OCI-LY7 (cell line): Measurements from ENCODE around the gene KRT76. TPM values are rescaled to one million over a fixed set of nuclear protein-coding genes. Genes with fewer than 3 reads are reported as not detected.

Source experiments
- BruUV-seq: library from RNA; stranded (reverse); fragments of 400-500 nt; replicated peaks from 2 replicates; lab custom pipeline; 2021; lab: Mats Ljungman, UMichigan
- CTCF ChIA-PET: fragments of 300-600 bp; sonication (Branson Sonifier 250); formaldehyde crosslinking; loops from one replicate; lab custom pipeline; 2022; ENCODE audit warnings: antibody characterized with exemption; ENCODE audit not compliant: unreplicated experiment; lab: Charles Lee
- POLR2A ChIA-PET: fragments of 300-600 bp; sonication (Branson Sonifier 250); formaldehyde crosslinking; loops from one replicate; lab custom pipeline; 2022; ENCODE audit warnings: antibody characterized with exemption; lab: Charles Lee
- DNase-seq: peaks from one replicate; pipeline ENCODE4 v3.0.0-alpha.2; 2015; ENCODE audit warnings: low spot score
- H2AFZ ChIP-seq: fragments of 200-600 bp; sonication (generic), shearing (Covaris generic); 2 replicates; pipeline ENCODE4 v1.6.1; 2014; ENCODE audit warnings: mild to moderate bottlenecking, antibody characterized with exemption, low read length, moderate library complexity
- H3K27ac ChIP-seq: fragments of 200-600 bp; sonication (generic); 2 replicates; pipeline ENCODE4 v1.5.1; 2014; ENCODE audit warnings: mixed run types, low read depth, mild to moderate bottlenecking, moderate library complexity, low read length, inconsistent platforms; ENCODE audit not compliant: poor library complexity, severe bottlenecking
- H3K36me3 ChIP-seq: fragments of 200-600 bp; sonication (generic); 2 replicates; pipeline ENCODE4 v1.6.1; 2014; ENCODE audit warnings: mild to moderate bottlenecking, antibody characterized with exemption, low read length, moderate library complexity, mixed read lengths; ENCODE audit not compliant: insufficient read depth
- H3K4me1 ChIP-seq: fragments of 200-600 bp; sonication (generic); 2 replicates; pipeline ENCODE4 v1.5.1; 2014; ENCODE audit warnings: mild to moderate bottlenecking, low read length; ENCODE audit not compliant: insufficient read depth, poor library complexity, severe bottlenecking
- H3K4me2 ChIP-seq: fragments of 200-600 bp; sonication (generic); 2 replicates; pipeline ENCODE4 v1.6.1; 2014; ENCODE audit warnings: mild to moderate bottlenecking, low read length
- H3K4me3 ChIP-seq: fragments of 200-600 bp; sonication (generic); 2 replicates; pipeline ENCODE4 v1.5.1; 2014; ENCODE audit warnings: mild to moderate bottlenecking, low read depth, low read length; ENCODE audit not compliant: poor library complexity, severe bottlenecking
- H3K79me2 ChIP-seq: fragments of 200-600 bp; sonication (generic); 2 replicates; pipeline ENCODE4 v1.6.1; 2016; ENCODE audit warnings: low read depth, mild to moderate bottlenecking, low read length, moderate library complexity, mixed read lengths; ENCODE audit not compliant: insufficient read depth
- H3K9me2 ChIP-seq: fragments of 200-600 bp; sonication (generic); 2 replicates; pipeline ENCODE4 v1.6.1; 2016; ENCODE audit warnings: mild to moderate bottlenecking, low read length, mixed read lengths; ENCODE audit not compliant: insufficient read depth
- H3K9me3 ChIP-seq: fragments of 200-600 bp; sonication (generic); 2 replicates; pipeline ENCODE4 v1.6.1; 2014; ENCODE audit warnings: mild to moderate bottlenecking, mixed run types, low read length, mixed read lengths
- H4K20me1 ChIP-seq: fragments of 200-600 bp; sonication (generic); 2 replicates; pipeline ENCODE4 v1.6.1; 2014; ENCODE audit warnings: mild to moderate bottlenecking, antibody characterized with exemption, low read length, moderate library complexity, mixed read lengths; ENCODE audit not compliant: insufficient read depth
- EZH2phosphoT487 ChIP-seq: fragments of 200-600 bp; sonication (generic); IDR thresholded peaks from 2 replicates; pipeline ENCODE4 v1.6.1; 2018; ENCODE audit warnings: low read depth, borderline replicate concordance, mild to moderate bottlenecking, mixed run types, antibody characterized with exemption, low read length, moderate library complexity, mixed read lengths
- intact Hi-C: fragments of 100-400 bp; cut with micrococcal nuclease; formaldehyde crosslinking; loops from one replicate; pipeline ENCODE4 v1.10.0; 2022; ENCODE audit not compliant: unreplicated experiment
- total RNA-seq, 2 experiments: library from RNA; depleted of rRNA in 1 of 2; stranded (reverse); fragments of >200 nt in 1 of 2; shearing (Covaris generic) in 1 of 2; gene quantifications; 2 replicates each; pipeline ENCODE4 v1.2.3, GENCODE V29; 2014 to 2022
- TF ChIP-seq, protein P1 (sequence below): fragments of 200-600 bp; sonication (generic); conservative IDR thresholded peaks from 2 replicates; pipeline ENCODE4 v1.5.1; 2014; ENCODE audit warnings: mild to moderate bottlenecking, antibody characterized with exemption, low read length, moderate library complexity, mixed read lengths

The KRT76 gene
- total RNA-seq, 2 experiments from 2014 or later, result not detected

DNA sequence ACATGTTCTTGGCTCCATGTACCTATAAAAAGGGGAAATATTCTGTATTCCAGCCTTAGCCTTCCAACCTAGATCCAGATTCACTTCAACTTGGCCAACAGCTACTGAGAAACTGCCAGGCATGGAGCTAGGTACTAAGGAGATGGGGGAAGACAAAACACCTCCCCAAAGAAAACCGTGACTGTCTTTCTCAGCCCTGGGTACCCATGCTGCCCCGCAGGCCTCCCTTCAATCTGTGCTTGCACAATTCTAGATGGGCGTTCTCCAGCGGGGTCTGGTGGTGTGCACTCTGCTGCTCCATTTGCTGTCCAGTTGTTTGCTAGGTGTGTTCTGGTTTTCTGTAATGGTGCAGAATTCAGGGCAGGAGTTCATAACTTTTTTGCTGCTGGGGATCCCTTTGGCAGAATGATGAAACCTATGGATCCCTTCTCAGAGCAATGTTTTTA is 37.6 kb upstream of the KRT76 start:
- H2AFZ ChIP-seq, result no peak overlapping the region
- no peaks in the 10 kb centered on the region for H3K9me3 ChIP-seq
- TF ChIP-seq EZH2phosphoT487, result no peak
- TF ChIP-seq, protein P1, sequence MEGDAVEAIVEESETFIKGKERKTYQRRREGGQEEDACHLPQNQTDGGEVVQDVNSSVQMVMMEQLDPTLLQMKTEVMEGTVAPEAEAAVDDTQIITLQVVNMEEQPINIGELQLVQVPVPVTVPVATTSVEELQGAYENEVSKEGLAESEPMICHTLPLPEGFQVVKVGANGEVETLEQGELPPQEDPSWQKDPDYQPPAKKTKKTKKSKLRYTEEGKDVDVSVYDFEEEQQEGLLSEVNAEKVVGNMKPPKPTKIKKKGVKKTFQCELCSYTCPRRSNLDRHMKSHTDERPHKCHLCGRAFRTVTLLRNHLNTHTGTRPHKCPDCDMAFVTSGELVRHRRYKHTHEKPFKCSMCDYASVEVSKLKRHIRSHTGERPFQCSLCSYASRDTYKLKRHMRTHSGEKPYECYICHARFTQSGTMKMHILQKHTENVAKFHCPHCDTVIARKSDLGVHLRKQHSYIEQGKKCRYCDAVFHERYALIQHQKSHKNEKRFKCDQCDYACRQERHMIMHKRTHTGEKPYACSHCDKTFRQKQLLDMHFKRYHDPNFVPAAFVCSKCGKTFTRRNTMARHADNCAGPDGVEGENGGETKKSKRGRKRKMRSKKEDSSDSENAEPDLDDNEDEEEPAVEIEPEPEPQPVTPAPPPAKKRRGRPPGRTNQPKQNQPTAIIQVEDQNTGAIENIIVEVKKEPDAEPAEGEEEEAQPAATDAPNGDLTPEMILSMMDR, result no peak
- H3K4me1 ChIP-seq, result no peaks in the 10 kb centered on the region
- ChIA-PET CTCF (no interaction called here), POLR2A (no interaction called here)
- no peaks in the 10 kb centered on the region for H3K36me3 ChIP-seq
- no peaks in the 10 kb centered on the region for H3K9me2 ChIP-seq
- H3K4me2 ChIP-seq, result no peak overlapping the region
- H3K4me3 ChIP-seq, result no peak overlapping the region
- intact Hi-C loops, result no loop called here
- DNase-seq, result no peak
- BruUV-seq, result no TSS peak
- H4K20me1 ChIP-seq, result no peaks in the 10 kb centered on the region
- no peak overlapping the region for H3K27ac ChIP-seq
- no peaks in the 10 kb centered on the region for H3K79me2 ChIP-seq

DNA sequence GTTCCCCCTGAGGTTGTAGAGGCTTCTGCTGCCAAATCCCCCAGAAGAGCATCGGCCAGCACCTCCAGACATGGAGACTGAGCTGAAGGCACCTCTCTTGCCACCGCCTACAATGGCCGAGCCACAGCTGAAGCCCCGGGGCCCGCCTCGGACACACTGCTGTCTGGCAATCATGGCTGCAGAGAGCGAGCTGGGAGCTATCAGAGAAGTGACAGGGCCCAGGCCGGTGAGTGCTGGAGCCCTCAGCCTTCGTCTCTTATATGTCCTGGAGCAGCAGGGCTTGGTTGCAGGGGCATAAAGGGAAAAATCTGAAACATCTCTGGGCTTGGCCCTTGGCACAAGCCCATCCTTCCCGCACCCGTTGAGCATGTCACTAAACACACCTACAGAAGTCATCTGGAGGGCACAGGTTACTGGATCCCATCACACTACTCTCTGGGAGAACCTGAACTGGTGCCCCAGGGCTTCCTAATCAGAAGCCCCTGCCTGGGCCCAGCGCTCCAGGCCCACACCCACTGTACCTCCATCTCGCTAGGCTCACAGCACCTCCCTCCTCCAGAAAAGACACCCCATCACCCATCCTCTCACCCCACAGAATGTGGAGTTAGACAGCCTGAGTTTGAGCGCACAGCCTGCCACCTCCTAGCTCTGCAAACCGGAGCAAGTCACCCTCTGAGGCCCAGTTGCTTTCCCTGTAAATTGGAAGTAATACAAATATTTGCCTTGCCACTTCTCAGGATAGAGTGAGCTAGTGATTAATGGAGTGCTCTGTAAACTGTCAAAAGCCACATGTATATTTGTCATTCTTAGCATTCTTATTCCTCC is 37.0 kb upstream of the KRT76 start, which contains the start of gene KRT4:
Gene KRT4 (minus strand): TSS at position 232 of the 825 bp plus-strand sequence. CDS start 58 bp downstream, at position 174.
- Histone ChIP-seq H3K9me3 (no peaks in the 10 kb centered on the region), H3K36me3 (no peaks in the 10 kb centered on the region), H4K20me1 (no peaks in the 10 kb centered on the region), H3K27ac (no peak within 1 kb of the TSS), H3K9me2 (no peaks in the 10 kb centered on the region), H3K4me3 (no peak within 1 kb of the TSS), H2AFZ (no peak within 1 kb of the TSS), H3K79me2 (no peaks in the 10 kb centered on the region), H3K4me2 (no peak within 1 kb of the TSS), H3K4me1 (no peaks in the 10 kb centered on the region)
- no peak for TF ChIP-seq EZH2phosphoT487
- TF ChIP-seq, protein P1, result no peak
- intact Hi-C loops, result no loop called here
- DNase-seq, result no peak
- POLR2A ChIA-PET, result no interaction called here
- BruUV-seq, result no TSS peak
- CTCF ChIA-PET, result no interaction called here
